ENCODE data around the gene EPG5. TPM values are rescaled to one million over a fixed set of nuclear protein-coding genes. Genes with fewer than 3 reads are reported as not detected.
"Not testable (repeated sequence)": the region's sequence is repeated elsewhere in the genome, so short reads cannot be mapped to it uniquely, and the experiment has no call there.

The EPG5 gene
- polyA plus RNA-seq, 1 donor: 12.6 TPM

- no peak for DNase-seq
Observed at GRCh38 chr18:45978084-45978483, 11.0 kb upstream of the EPG5 start.

- no peak for DNase-seq
Observed at GRCh38 chr18:45976974-45977373, 9.8 kb upstream of the EPG5 start.

GRCh38 chr18:45976566-45976965 lies 9.4 kb upstream of the EPG5 start:
- no peak for DNase-seq

GRCh38 chr18:45974088-45974536 lies 7.0 kb upstream of the EPG5 start:
- peak; percentile 20 for DNase-seq

GRCh38 chr18:45964913-45965312 lies 2.2 kb downstream of the EPG5 start:
- DNase-seq: not testable (repeated sequence)

GRCh38 chr18:45962866-45963265 lies 4.3 kb downstream of the EPG5 start:
- no peak for DNase-seq

- DNase-seq: no peak
Observed at GRCh38 chr18:45962461-45962860, 4.7 kb downstream of the EPG5 start.

GRCh38 chr18:45959484-45959883 lies 7.6 kb downstream of the EPG5 start:
- DNase-seq: not testable (repeated sequence)

GRCh38 chr18:45958730-45959129 lies 8.4 kb downstream of the EPG5 start:
- DNase-seq: no peak

- DNase-seq: no peak
Observed at GRCh38 chr18:45958027-45958426, 9.1 kb downstream of the EPG5 start.

- DNase-seq: no peak
Observed at GRCh38 chr18:45957100-45957499, 10.0 kb downstream of the EPG5 start.

GRCh38 chr18:45954070-45954934 lies 12.8 kb downstream of the EPG5 start:
- no peak for DNase-seq

GRCh38 chr18:45951016-45951714 lies 16.0 kb downstream of the EPG5 start:
- no peak for DNase-seq

GRCh38 chr18:45945669-45946068 lies 21.5 kb downstream of the EPG5 start:
- DNase-seq: no peak

- no peak for DNase-seq
Observed at GRCh38 chr18:45940724-45941123, 26.4 kb downstream of the EPG5 start.

GRCh38 chr18:45939236-45939635 lies 27.9 kb downstream of the EPG5 start:
- DNase-seq: no peak

GRCh38 chr18:45938488-45938935 lies 28.6 kb downstream of the EPG5 start:
- DNase-seq: no peak

- no peak for DNase-seq
Observed at GRCh38 chr18:45935591-45936335, 31.4 kb downstream of the EPG5 start.

GRCh38 chr18:45932708-45933107 lies 34.4 kb downstream of the EPG5 start:
- no peak for DNase-seq

- DNase-seq: no peak
Observed at GRCh38 chr18:45930963-45931362, 36.2 kb downstream of the EPG5 start.

- DNase-seq: no peak
Observed at GRCh38 chr18:45926691-45927090, 40.4 kb downstream of the EPG5 start.

- DNase-seq: no peak
Observed at GRCh38 chr18:45926085-45926484, 41.0 kb downstream of the EPG5 start.

- no peak for DNase-seq
Observed at GRCh38 chr18:45923138-45923537, 44.0 kb downstream of the EPG5 start.
